GM18526 (cell line): ENCODE results near the gene EPHB2.

Experiments used
- POLR2A ChIP-seq: IDR thresholded peaks from 3 replicates; pipeline ENCODE4 v1.6.1; 2011; ENCODE audit not compliant: insufficient read length; ENCODE audit errors: extremely low read depth

The EPHB2 gene

GRCh38 chr1:22878626-22879025 lies 168.0 kb downstream of the EPHB2 start:
- TF ChIP-seq POLR2A: no peak

GRCh38 chr1:22879445-22879844 lies 168.8 kb downstream of the EPHB2 start:
- no peak for TF ChIP-seq POLR2A

GRCh38 chr1:22880174-22880601 lies 169.5 kb downstream of the EPHB2 start:
- no peak for TF ChIP-seq POLR2A

- no peak for TF ChIP-seq POLR2A
Observed at GRCh38 chr1:22883406-22883805, 172.8 kb downstream of the EPHB2 start.

- no peak for TF ChIP-seq POLR2A
Observed at GRCh38 chr1:22884806-22885530, 174.3 kb downstream of the EPHB2 start.

- no peak for TF ChIP-seq POLR2A
Observed at GRCh38 chr1:22886211-22886610, 175.6 kb downstream of the EPHB2 start.

GRCh38 chr1:22887491-22887890 lies 176.9 kb downstream of the EPHB2 start:
- no peak for TF ChIP-seq POLR2A

- no peak for TF ChIP-seq POLR2A
Observed at GRCh38 chr1:22888320-22889075, 177.9 kb downstream of the EPHB2 start.

- TF ChIP-seq POLR2A: no peak
Observed at GRCh38 chr1:22889213-22889827, 178.7 kb downstream of the EPHB2 start.

- TF ChIP-seq POLR2A: no peak
Observed at GRCh38 chr1:22892789-22893188, 182.2 kb downstream of the EPHB2 start.

GRCh38 chr1:22893292-22893691 lies 182.7 kb downstream of the EPHB2 start:
- no peak for TF ChIP-seq POLR2A

- TF ChIP-seq POLR2A: no peak
Observed at GRCh38 chr1:22895357-22895756, 184.7 kb downstream of the EPHB2 start.

- no peak for TF ChIP-seq POLR2A
Observed at GRCh38 chr1:22896184-22896583, 185.5 kb downstream of the EPHB2 start.

- no peak for TF ChIP-seq POLR2A
Observed at GRCh38 chr1:22900451-22900850, 189.8 kb downstream of the EPHB2 start.

GRCh38 chr1:22903113-22903512 lies 192.5 kb downstream of the EPHB2 start:
- no peak for TF ChIP-seq POLR2A

GRCh38 chr1:22906968-22907367 lies 196.3 kb downstream of the EPHB2 start:
- TF ChIP-seq POLR2A: no peak
